ENCODE data around the gene RHOB.

Gene RHOB

DNA sequence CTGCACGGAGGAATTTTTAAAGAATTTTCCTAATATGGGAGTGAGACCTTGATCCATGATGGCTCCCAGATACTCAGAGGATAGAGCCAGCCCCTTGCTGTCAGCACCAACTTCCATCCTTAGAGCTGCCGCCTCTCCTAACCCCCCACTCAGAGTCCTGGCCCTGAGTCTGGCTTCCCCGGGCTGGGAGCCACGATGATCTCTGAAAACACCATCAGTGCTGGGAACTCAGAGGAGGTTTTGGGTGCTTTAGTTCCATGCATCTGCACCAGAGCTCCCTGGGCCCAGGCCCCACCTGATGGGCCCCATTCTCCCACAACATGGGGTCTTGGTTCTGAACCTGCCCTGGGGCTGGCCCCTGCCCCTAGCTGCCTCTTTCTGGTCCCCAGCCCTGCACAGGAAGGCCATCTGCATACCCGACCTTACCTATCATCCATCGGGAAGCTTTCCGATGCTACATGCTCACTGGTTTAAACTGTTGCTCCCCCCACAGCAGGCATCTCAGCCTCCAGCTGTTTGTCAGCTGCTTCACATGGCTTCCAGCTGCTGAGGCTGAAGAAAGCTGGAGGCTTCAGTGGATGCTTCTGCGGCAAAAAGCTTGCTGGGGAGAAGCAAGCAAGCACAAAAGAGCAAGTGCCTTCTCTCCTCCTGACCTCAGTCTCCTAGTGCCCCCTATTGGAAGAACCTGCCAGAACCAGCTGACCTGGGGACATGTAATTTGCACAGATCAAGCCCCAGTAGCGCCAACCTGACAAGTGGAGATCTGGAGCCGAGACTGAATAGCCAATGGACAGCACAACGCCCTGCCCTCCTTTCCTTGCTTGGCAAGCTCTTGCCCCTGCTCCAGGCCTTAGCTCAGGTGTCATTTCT is 24.2 kb upstream of the RHOB start:
- Histone ChIP-seq H3K4me1 (ENCODE audit: control insufficient read depth in 1 of 2, insufficient read depth in 2 of 2, low read length in 2 of 2) (peaks cover 11 to 12% of the 10 kb centered on the region in 2 experiments), H4K91ac (ENCODE audit: low read depth, low read length) (no peak overlapping the region), H3K9ac (ENCODE audit: low read length) (no peak overlapping the region), H4K8ac (ENCODE audit: low read depth, low read length) (no peak overlapping the region), H3K23ac (ENCODE audit: low read length) (no peak overlapping the region), H3K9me3 (ENCODE audit: insufficient read depth, low read depth, low read length) (no peaks in the 10 kb centered on the region), H2BK5ac (ENCODE audit: low read depth, low read length, poor library complexity) (no peak overlapping the region), H3K4me2 (ENCODE audit: low read length) (no peak overlapping the region), H3K14ac (ENCODE audit: low read length) (no peak overlapping the region), H3K79me2 (ENCODE audit: control insufficient read depth, insufficient read depth, low read length, poor library complexity) (no peaks in the 10 kb centered on the region), H2AFZ (ENCODE audit: insufficient read depth, low read length, poor library complexity) (no peak overlapping the region), H4K12ac (ENCODE audit: low read depth, low read length) (no peak overlapping the region), H2BK120ac (ENCODE audit: insufficient read depth, low read length, poor library complexity) (no peak overlapping the region), H3K79me1 (ENCODE audit: low read length) (peaks cover 2% of the 10 kb centered on the region), H3K27ac (ENCODE audit: low read depth, low read length) (no peak overlapping the region), H3K4ac (ENCODE audit: low read depth, low read length) (no peak overlapping the region), H3K4me3 (ENCODE audit: low read depth, low read length) (no peak overlapping the region), H3K27me3 (ENCODE audit: insufficient read depth, low read length) (no peaks in the 10 kb centered on the region), H2AK5ac (ENCODE audit: low read length) (no peak overlapping the region), H3K18ac (ENCODE audit: low read length) (no peak overlapping the region), H2BK12ac (ENCODE audit: low read length) (no peak overlapping the region), H3K36me3 (ENCODE audit: control insufficient read depth in 1 of 2, insufficient read depth in 2 of 2, low read length in 2 of 2) (no peaks in the 10 kb centered on the region)
- no CpG with 5 or more reads among the region's 11 CpGs for WGBS (ENCODE audit: extremely low coverage, insufficient coverage, insufficient read length)
- DNase-seq = no peak

DNA sequence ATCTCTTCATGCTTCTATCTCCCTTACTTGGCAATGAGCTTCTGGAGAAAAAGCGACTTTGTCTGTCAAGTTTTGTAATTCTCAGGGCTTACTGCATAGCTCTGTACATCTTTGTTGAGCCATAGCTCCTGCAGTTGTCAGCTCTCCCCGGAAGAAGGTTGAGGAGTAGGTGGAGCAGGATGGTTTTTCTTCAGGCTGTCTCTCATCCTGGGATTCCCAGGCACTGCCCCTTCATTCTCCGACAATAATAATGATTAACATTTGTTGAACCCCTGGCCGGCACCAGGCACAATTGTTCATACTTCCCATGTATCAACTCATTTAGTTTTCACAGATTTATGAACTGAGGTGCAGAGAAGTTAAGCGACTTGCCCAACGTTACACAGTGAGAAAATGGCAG is 23.5 kb upstream of the RHOB start:
- peaks cover 2% of the 10 kb centered on the region for H3K9me3 ChIP-seq (ENCODE audit: insufficient read depth, low read depth, low read length)
- no peak overlapping the region for H3K14ac ChIP-seq (ENCODE audit: low read length)
- H3K23ac ChIP-seq (ENCODE audit: low read length) = no peak overlapping the region
- H3K4me1 ChIP-seq (ENCODE audit: control insufficient read depth in 1 of 2, insufficient read depth in 2 of 2, low read length in 2 of 2) = peaks cover 11 to 12% of the 10 kb centered on the region in 2 experiments
- H3K18ac ChIP-seq (ENCODE audit: low read length) = no peak overlapping the region
- H3K79me2 ChIP-seq (ENCODE audit: control insufficient read depth, insufficient read depth, low read length, poor library complexity) = no peaks in the 10 kb centered on the region
- H2BK5ac ChIP-seq (ENCODE audit: low read depth, low read length, poor library complexity) = no peak overlapping the region
- H2AK5ac ChIP-seq (ENCODE audit: low read length) = no peak overlapping the region
- H2AFZ ChIP-seq (ENCODE audit: insufficient read depth, low read length, poor library complexity) = no peak overlapping the region
- H3K79me1 ChIP-seq (ENCODE audit: low read length) = peaks cover 2% of the 10 kb centered on the region
- no peak overlapping the region for H2BK12ac ChIP-seq (ENCODE audit: low read length)
- H2BK120ac ChIP-seq (ENCODE audit: insufficient read depth, low read length, poor library complexity) = no peak overlapping the region
- H3K9ac ChIP-seq (ENCODE audit: low read length) = no peak overlapping the region
- no peak overlapping the region for H4K91ac ChIP-seq (ENCODE audit: low read depth, low read length)
- H3K4me2 ChIP-seq (ENCODE audit: low read length) = no peak overlapping the region
- no peak overlapping the region for H3K27ac ChIP-seq (ENCODE audit: low read depth, low read length)
- no peak overlapping the region for H3K4ac ChIP-seq (ENCODE audit: low read depth, low read length)
- H3K27me3 ChIP-seq (ENCODE audit: insufficient read depth, low read length) = no peaks in the 10 kb centered on the region
- H4K8ac ChIP-seq (ENCODE audit: low read depth, low read length) = no peak overlapping the region
- no peak overlapping the region for H3K4me3 ChIP-seq (ENCODE audit: low read depth, low read length)
- DNase-seq = no peak
- H4K12ac ChIP-seq (ENCODE audit: low read depth, low read length) = no peak overlapping the region
- no CpG with 5 or more reads among the region's 6 CpGs for WGBS (ENCODE audit: extremely low coverage, insufficient coverage, insufficient read length)
- no peaks in the 10 kb centered on the region for H3K36me3 ChIP-seq (ENCODE audit: control insufficient read depth in 1 of 2, insufficient read depth in 2 of 2, low read length in 2 of 2)

DNA sequence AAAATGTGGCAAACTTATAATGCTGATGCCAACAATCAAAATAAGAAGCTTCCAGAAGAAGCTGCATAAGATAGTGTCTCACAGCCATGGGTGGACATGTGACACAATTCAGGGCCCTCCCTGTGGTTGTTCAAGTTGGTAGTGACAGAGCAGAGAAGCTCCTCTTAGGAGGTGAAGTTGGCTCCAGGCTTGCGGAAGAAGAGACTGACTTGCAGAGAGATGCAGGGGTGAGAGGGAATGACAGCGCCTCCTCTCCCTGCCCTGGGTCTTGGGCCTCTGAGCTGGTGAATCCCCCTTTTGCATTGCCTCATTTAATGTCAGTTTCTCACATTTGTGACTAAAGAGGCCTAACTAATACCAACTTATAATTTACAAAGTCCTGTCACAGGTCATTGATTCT is 23.0 kb upstream of the RHOB start:
- Histone ChIP-seq H2AK5ac (ENCODE audit: low read length) (no peak overlapping the region), H2BK120ac (ENCODE audit: insufficient read depth, low read length, poor library complexity) (no peak overlapping the region), H3K4me1 (ENCODE audit: control insufficient read depth in 1 of 2, insufficient read depth in 2 of 2, low read length in 2 of 2) (peaks cover 11 to 12% of the 10 kb centered on the region in 2 experiments), H3K4me3 (ENCODE audit: low read depth, low read length) (no peak overlapping the region), H4K8ac (ENCODE audit: low read depth, low read length) (no peak overlapping the region), H3K79me2 (ENCODE audit: control insufficient read depth, insufficient read depth, low read length, poor library complexity) (no peaks in the 10 kb centered on the region), H3K27me3 (ENCODE audit: insufficient read depth, low read length) (no peaks in the 10 kb centered on the region), H3K79me1 (ENCODE audit: low read length) (peaks cover 2% of the 10 kb centered on the region), H3K4ac (ENCODE audit: low read depth, low read length) (no peak overlapping the region), H3K23ac (ENCODE audit: low read length) (no peak overlapping the region), H4K91ac (ENCODE audit: low read depth, low read length) (no peak overlapping the region), H2BK5ac (ENCODE audit: low read depth, low read length, poor library complexity) (no peak overlapping the region), H3K27ac (ENCODE audit: low read depth, low read length) (no peak overlapping the region), H4K12ac (ENCODE audit: low read depth, low read length) (no peak overlapping the region), H3K9ac (ENCODE audit: low read length) (no peak overlapping the region), H3K9me3 (ENCODE audit: insufficient read depth, low read depth, low read length) (peaks cover 2% of the 10 kb centered on the region), H2BK12ac (ENCODE audit: low read length) (no peak overlapping the region), H3K14ac (ENCODE audit: low read length) (no peak overlapping the region), H2AFZ (ENCODE audit: insufficient read depth, low read length, poor library complexity) (no peak overlapping the region), H3K4me2 (ENCODE audit: low read length) (no peak overlapping the region), H3K18ac (ENCODE audit: low read length) (no peak overlapping the region), H3K36me3 (ENCODE audit: control insufficient read depth in 1 of 2, insufficient read depth in 2 of 2, low read length in 2 of 2) (no peaks in the 10 kb centered on the region)
- DNase-seq = no peak
- WGBS (ENCODE audit: extremely low coverage, insufficient coverage, insufficient read length) = no CpG with 5 or more reads among the region's 2 CpGs

DNA sequence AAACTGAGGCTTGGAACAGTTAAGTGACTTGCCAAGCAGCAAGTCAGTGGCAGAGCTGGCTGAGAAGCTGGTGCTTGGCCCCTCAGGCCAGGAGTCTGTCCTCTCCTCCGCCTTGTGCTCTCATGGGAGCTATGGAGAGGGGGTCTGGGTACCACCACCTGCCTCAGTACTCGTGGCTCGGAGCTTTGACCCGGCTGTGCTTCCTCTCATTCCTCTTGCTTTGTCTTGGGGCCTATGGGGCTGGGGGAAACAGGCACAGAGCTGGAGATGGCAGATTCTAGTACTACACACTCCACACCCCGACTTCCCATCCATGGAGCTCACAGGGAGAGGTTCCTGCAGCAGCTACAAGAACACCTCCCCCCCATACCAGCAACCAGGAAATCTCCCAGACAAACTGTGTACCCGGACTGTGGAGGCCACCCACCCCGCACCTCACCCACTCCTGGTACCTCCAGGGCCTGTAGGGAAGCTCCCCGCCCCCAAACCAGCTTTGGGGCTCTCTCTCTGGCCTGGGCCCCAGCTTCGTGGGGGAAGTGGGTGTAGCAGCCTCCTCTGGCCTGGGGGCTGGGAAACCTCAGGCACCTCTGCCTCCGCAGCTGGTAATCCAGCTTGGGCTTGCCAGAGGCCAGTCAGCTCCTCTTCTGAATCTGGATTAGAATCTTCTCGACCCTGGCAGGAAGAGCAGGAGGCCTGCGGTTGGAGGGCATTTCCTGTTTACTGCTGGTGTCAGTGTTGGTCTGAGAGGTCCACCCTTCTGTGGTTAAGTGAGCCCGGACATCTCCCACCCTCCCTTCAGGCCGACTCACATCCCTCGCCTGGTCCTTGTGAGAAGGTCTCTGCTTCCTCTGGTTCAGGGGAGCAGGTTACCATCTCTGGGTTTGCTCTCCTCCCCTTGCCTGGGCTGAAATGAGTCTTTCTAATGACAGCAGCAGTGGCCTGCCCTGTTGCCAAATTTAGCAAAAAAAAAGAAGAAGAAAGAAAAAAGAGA is 22.3 kb upstream of the RHOB start:
- H4K8ac ChIP-seq (ENCODE audit: low read depth, low read length) = peak overlapping the region; percentile 4
- no peak overlapping the region for H3K4me3 ChIP-seq (ENCODE audit: low read depth, low read length)
- H3K18ac ChIP-seq (ENCODE audit: low read length) = no peak overlapping the region
- H4K91ac ChIP-seq (ENCODE audit: low read depth, low read length) = peak overlapping the region; percentile 20
- H2AFZ ChIP-seq (ENCODE audit: insufficient read depth, low read length, poor library complexity) = no peak overlapping the region
- no peak overlapping the region for H2BK120ac ChIP-seq (ENCODE audit: insufficient read depth, low read length, poor library complexity)
- DNase-seq = no peak
- peaks cover 9 to 11% of the 10 kb centered on the region in 2 experiments for H3K4me1 ChIP-seq (ENCODE audit: control insufficient read depth in 1 of 2, insufficient read depth in 2 of 2, low read length in 2 of 2)
- peaks cover 2% of the 10 kb centered on the region for H3K79me1 ChIP-seq (ENCODE audit: low read length)
- no CpG with 5 or more reads among the region's 15 CpGs for WGBS (ENCODE audit: extremely low coverage, insufficient coverage, insufficient read length)
- H4K12ac ChIP-seq (ENCODE audit: low read depth, low read length) = peak overlapping the region; percentile 21
- H3K27ac ChIP-seq (ENCODE audit: low read depth, low read length) = no peak overlapping the region
- H3K9me3 ChIP-seq (ENCODE audit: insufficient read depth, low read depth, low read length) = peaks cover 2% of the 10 kb centered on the region
- no peak overlapping the region for H3K14ac ChIP-seq (ENCODE audit: low read length)
- H3K9ac ChIP-seq (ENCODE audit: low read length) = no peak overlapping the region
- H2AK5ac ChIP-seq (ENCODE audit: low read length) = peak overlapping the region; percentile 57
- H3K4ac ChIP-seq (ENCODE audit: low read depth, low read length) = no peak overlapping the region
- no peaks in the 10 kb centered on the region for H3K79me2 ChIP-seq (ENCODE audit: control insufficient read depth, insufficient read depth, low read length, poor library complexity)
- H3K23ac ChIP-seq (ENCODE audit: low read length) = no peak overlapping the region
- H2BK12ac ChIP-seq (ENCODE audit: low read length) = peak overlapping the region; percentile 6
- H3K27me3 ChIP-seq (ENCODE audit: insufficient read depth, low read length) = no peaks in the 10 kb centered on the region
- no peak overlapping the region for H2BK5ac ChIP-seq (ENCODE audit: low read depth, low read length, poor library complexity)
- no peak overlapping the region for H3K4me2 ChIP-seq (ENCODE audit: low read length)
- H3K36me3 ChIP-seq (ENCODE audit: control insufficient read depth in 1 of 2, insufficient read depth in 2 of 2, low read length in 2 of 2) = no peaks in the 10 kb centered on the region

Data from trophoblast cell (in vitro differentiated cells and primary cell).